GM21723 (cell line): ENCODE results near the gene CCDC102A.

ENCODE experiments used
- ATAC-seq: cut with Tn5 transposase; IDR thresholded peaks from one replicate; pipeline ENCODE4 v1.9.1; 2021; ENCODE audit warnings: mild to moderate bottlenecking, moderate library complexity; ENCODE audit not compliant: unreplicated experiment

CCDC102A gene

GRCh38 chr16:57538235-57538721 is 1.9 kb upstream of the CCDC102A start:
- ATAC-seq: no peak

- no peak for ATAC-seq
Measured at GRCh38 chr16:57537581-57538234, 1.3 kb upstream of the CCDC102A start.

GRCh38 chr16:57537194-57537505 is 779 bp upstream of the CCDC102A start:
- no peak for ATAC-seq

GRCh38 chr16:57535680-57536305 is 578 bp downstream of the CCDC102A start:
- peak; percentile 56 for ATAC-seq

GRCh38 chr16:57534881-57535658 is 1.3 kb downstream of the CCDC102A start:
- ATAC-seq: no peak

- no peak for ATAC-seq
Measured at GRCh38 chr16:57534337-57534880, 2.0 kb downstream of the CCDC102A start.

- no peak for ATAC-seq
Measured at GRCh38 chr16:57533431-57534336, 2.7 kb downstream of the CCDC102A start.

- ATAC-seq: no peak
Measured at GRCh38 chr16:57532266-57532625, 4.1 kb downstream of the CCDC102A start.

- ATAC-seq: no peak
Measured at GRCh38 chr16:57531635-57532265, 4.6 kb downstream of the CCDC102A start.

- ATAC-seq: no peak
Measured at GRCh38 chr16:57531253-57531575, 5.2 kb downstream of the CCDC102A start.

GRCh38 chr16:57530522-57531252 is 5.7 kb downstream of the CCDC102A start:
- no peak for ATAC-seq

- peak; percentile 56 for ATAC-seq
Measured at GRCh38 chr16:57530104-57530521, 6.3 kb downstream of the CCDC102A start.

GRCh38 chr16:57529391-57530103 is 6.8 kb downstream of the CCDC102A start:
- ATAC-seq: no peak

- no peak for ATAC-seq
Measured at GRCh38 chr16:57528499-57529390, 7.6 kb downstream of the CCDC102A start.

GRCh38 chr16:57527610-57528360 is 8.6 kb downstream of the CCDC102A start:
- no peak for ATAC-seq

- ATAC-seq: no peak
Measured at GRCh38 chr16:57527027-57527426, 9.3 kb downstream of the CCDC102A start.

GRCh38 chr16:57526498-57526897 is 9.9 kb downstream of the CCDC102A start:
- no peak for ATAC-seq
